OCI-LY1 (cell line): Measurements from ENCODE around the gene APOD.
"Not testable (repeated sequence)": the region's sequence is repeated elsewhere in the genome, so short reads cannot be mapped to it uniquely, and the experiment has no call there.

ENCODE experiments used
- H2AFZ ChIP-seq: fragments of 200-600 bp; sonication (generic), shearing (Covaris generic); 2 replicates; pipeline ENCODE4 v1.6.0; 2014; ENCODE audit warnings: antibody characterized with exemption, mild to moderate bottlenecking, low read length
- H3F3A ChIP-seq: fragments of 200-600 bp; sonication (generic), shearing (Covaris generic); 2 replicates; pipeline ENCODE4 v1.6.0; 2014; ENCODE audit warnings: mild to moderate bottlenecking, antibody characterized with exemption, low read length, moderate library complexity; ENCODE audit not compliant: insufficient read depth
- H3K27ac ChIP-seq: fragments of 200-600 bp; sonication (generic); 2 replicates; pipeline ENCODE4 v1.5.1; 2014; ENCODE audit warnings: low read length, mixed run types, mild to moderate bottlenecking, low read depth; ENCODE audit not compliant: poor library complexity, severe bottlenecking
- H3K27me3 ChIP-seq: fragments of 200-600 bp; sonication (generic); 2 replicates; pipeline ENCODE4 v1.6.0; 2014; ENCODE audit warnings: antibody characterized with exemption, mild to moderate bottlenecking, low read length, moderate library complexity; ENCODE audit not compliant: insufficient read depth
- H3K36me3 ChIP-seq: fragments of 200-600 bp; sonication (generic); 2 replicates; pipeline ENCODE4 v1.6.1; 2014; ENCODE audit warnings: mild to moderate bottlenecking, antibody characterized with exemption, low read length, moderate library complexity, mixed read lengths; ENCODE audit not compliant: insufficient read depth
- H3K4me1 ChIP-seq: fragments of 200-600 bp; sonication (generic); 2 replicates; pipeline ENCODE4 v1.5.1; 2014; ENCODE audit warnings: mild to moderate bottlenecking, low read length, moderate library complexity; ENCODE audit not compliant: insufficient read depth, severe bottlenecking
- H3K4me2 ChIP-seq: fragments of 200-600 bp; sonication (generic), shearing (Covaris generic); 2 replicates; pipeline ENCODE4 v1.6.1; 2014; ENCODE audit warnings: low read length
- H3K4me3 ChIP-seq: fragments of 200-600 bp; sonication (generic); 2 replicates; pipeline ENCODE4 v1.5.1; 2014; ENCODE audit warnings: low read length, low read depth, mild to moderate bottlenecking, mixed read lengths; ENCODE audit not compliant: poor library complexity, severe bottlenecking
- H3K79me2 ChIP-seq: fragments of 200-600 bp; shearing (Covaris generic); 2 replicates; pipeline ENCODE4 v1.6.1; 2016; ENCODE audit warnings: mixed run types, low read length, mixed read lengths; ENCODE audit not compliant: insufficient read depth
- H3K9ac ChIP-seq: fragments of 200-600 bp; sonication (generic), shearing (Covaris generic); 2 replicates; pipeline ENCODE4 v1.6.1; 2014; ENCODE audit warnings: mild to moderate bottlenecking, low read length, mixed read lengths
- H3K9me2 ChIP-seq: fragments of 200-600 bp; sonication (generic), shearing (Covaris generic); 2 replicates; pipeline ENCODE4 v1.6.1; 2014; ENCODE audit warnings: low read depth, mild to moderate bottlenecking, low read length, mixed read lengths
- H3K9me3 ChIP-seq: fragments of 200-600 bp; shearing (Covaris generic); 2 replicates; pipeline ENCODE4 v1.6.1; 2014; ENCODE audit warnings: low read length, mixed read lengths
- H4K20me1 ChIP-seq: fragments of 200-600 bp; sonication (generic), shearing (Covaris generic); 2 replicates; pipeline ENCODE4 v1.6.0; 2016; ENCODE audit warnings: mild to moderate bottlenecking, low read length; ENCODE audit not compliant: insufficient read depth
- CTCF ChIP-seq: fragments of 200-600 bp; sonication (generic), shearing (Covaris generic); IDR thresholded peaks from 2 replicates; pipeline ENCODE4 v1.5.1; 2017; ENCODE audit warnings: mild to moderate bottlenecking, antibody characterized with exemption, low read length, moderate library complexity, mixed read lengths
- EZH2 ChIP-seq: fragments of 200-600 bp; sonication (generic), shearing (Covaris generic); IDR thresholded peaks from 2 replicates; pipeline ENCODE4 v1.8.0; 2017; ENCODE audit warnings: borderline replicate concordance, mixed run types, mild to moderate bottlenecking, antibody characterized with exemption, low read length, moderate library complexity, mixed read lengths

Gene APOD

GRCh38 chr3:195601382-195601781, 17.6 kb upstream of the APOD start:
- no peak overlapping the region for H2AFZ ChIP-seq
- no peaks in the 10 kb centered on the region for H3K9me2 ChIP-seq
- no peak overlapping the region for H3K4me3 ChIP-seq
- no peaks in the 10 kb centered on the region; the same call in 1 of the 2 replicates for H3K27me3 ChIP-seq
- H3K4me1 ChIP-seq: no peaks in the 10 kb centered on the region
- H3F3A ChIP-seq: no peaks in the 10 kb centered on the region
- TF ChIP-seq EZH2 (no peak), CTCF (no peak)
- H3K79me2 ChIP-seq: no peaks in the 10 kb centered on the region
- H4K20me1 ChIP-seq: no peaks in the 10 kb centered on the region
- no peak overlapping the region for H3K9ac ChIP-seq
- no peak overlapping the region for H3K27ac ChIP-seq
- H3K4me2 ChIP-seq: no peak overlapping the region
- no peaks in the 10 kb centered on the region; the same call in 1 of the 2 replicates for H3K36me3 ChIP-seq
- peaks cover 8% of the 10 kb centered on the region; the same call in 1 of the 2 replicates for H3K9me3 ChIP-seq

- not testable (repeated sequence) for H2AFZ ChIP-seq, H3K9me2 ChIP-seq, H3K4me3 ChIP-seq, H3K4me1 ChIP-seq, H3K9me3 ChIP-seq, H3K9ac ChIP-seq, H3K4me2 ChIP-seq, H4K20me1 ChIP-seq, H3K27me3 ChIP-seq, H3K79me2 ChIP-seq, H3F3A ChIP-seq, H3K27ac ChIP-seq, H3K36me3 ChIP-seq
Observed at GRCh38 chr3:195599926-195600325, 16.2 kb upstream of the APOD start.

- H3K9me3 ChIP-seq: not testable (repeated sequence)
Observed at GRCh38 chr3:195599516-195599915, 15.8 kb upstream of the APOD start.

GRCh38 chr3:195597848-195598247, 14.1 kb upstream of the APOD start:
- no peaks in the 10 kb centered on the region for H3F3A ChIP-seq
- no peaks in the 10 kb centered on the region for H4K20me1 ChIP-seq
- no peaks in the 10 kb centered on the region for H3K4me1 ChIP-seq
- H3K79me2 ChIP-seq: no peaks in the 10 kb centered on the region
- H3K9me3 ChIP-seq: no peaks in the 10 kb centered on the region
- H2AFZ ChIP-seq: no peak overlapping the region
- TF ChIP-seq EZH2: no peak
- TF ChIP-seq CTCF: no peak
- no peaks in the 10 kb centered on the region; the same call in 1 of the 2 replicates for H3K27me3 ChIP-seq
- no peaks in the 10 kb centered on the region for H3K36me3 ChIP-seq
- no peak overlapping the region for H3K4me2 ChIP-seq
- no peak overlapping the region for H3K9ac ChIP-seq
- no peak overlapping the region for H3K27ac ChIP-seq
- no peak overlapping the region for H3K4me3 ChIP-seq
- no peaks in the 10 kb centered on the region for H3K9me2 ChIP-seq

More at GRCh38 chr3:195599516-195599915, 15.8 kb upstream of the APOD start:
- not testable (repeated sequence) for H3K4me3 ChIP-seq, H2AFZ ChIP-seq, H3K9ac ChIP-seq, H3K27me3 ChIP-seq, H3K36me3 ChIP-seq, H3K9me2 ChIP-seq, H4K20me1 ChIP-seq, H3K79me2 ChIP-seq, H3F3A ChIP-seq, H3K27ac ChIP-seq, H3K4me1 ChIP-seq, H3K4me2 ChIP-seq
